Activated CD4-positive, alpha-beta T cell treated with anti-CD3 and anti-CD28 coated beads, Interleukin-2, amount 50 U/mL, for 24 hours (primary cell): Measurements from ENCODE around the gene DYSF.

ENCODE experiments used
- DNase-seq, 2 donors: peaks; one replicate each; pipeline ENCODE4 v3.0.0-alpha.2; 2020; ENCODE audit warnings: low read depth in 1 of 2, low spot score in 1 of 2

The DYSF gene

GRCh38 chr2:71611781-71612527, 158.6 kb downstream of the DYSF start:
- no peak for DNase-seq

DNA sequence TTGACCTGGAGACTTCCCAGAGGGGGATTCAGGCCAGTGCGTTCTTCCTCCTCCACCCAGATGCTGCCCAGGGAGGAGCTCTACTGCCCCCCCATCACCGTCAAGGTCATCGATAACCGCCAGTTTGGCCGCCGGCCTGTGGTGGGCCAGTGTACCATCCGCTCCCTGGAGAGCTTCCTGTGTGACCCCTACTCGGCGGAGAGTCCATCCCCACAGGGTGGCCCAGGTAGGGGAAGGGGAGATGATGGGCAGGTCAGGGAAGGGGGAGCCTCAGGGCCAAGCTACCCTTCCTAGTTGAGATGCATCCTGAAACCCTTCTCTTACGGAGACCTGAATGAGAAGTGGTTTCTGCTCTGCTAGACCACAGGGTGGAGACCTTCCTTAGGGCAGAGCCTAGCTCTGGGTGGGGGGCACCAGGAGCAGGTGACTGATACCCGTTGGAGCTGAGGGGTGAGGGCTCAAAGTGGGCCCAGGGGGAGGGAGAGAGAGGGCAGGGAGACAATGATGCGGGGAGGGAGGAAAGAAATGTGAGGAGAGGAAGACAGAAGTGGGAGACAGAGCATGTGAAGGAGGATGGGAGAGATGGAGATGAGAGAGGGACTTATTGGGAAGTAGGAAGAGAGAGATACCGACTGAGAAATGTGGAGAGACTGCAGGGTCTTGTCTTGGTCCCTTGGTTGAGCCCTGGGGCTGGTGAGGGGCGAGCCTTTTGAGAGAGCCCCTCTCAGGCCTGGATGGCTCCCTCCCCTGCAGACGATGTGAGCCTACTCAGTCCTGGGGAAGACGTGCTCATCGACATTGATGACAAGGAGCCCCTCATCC, 159.4 kb downstream of the DYSF start:
- no peak for DNase-seq

DNA sequence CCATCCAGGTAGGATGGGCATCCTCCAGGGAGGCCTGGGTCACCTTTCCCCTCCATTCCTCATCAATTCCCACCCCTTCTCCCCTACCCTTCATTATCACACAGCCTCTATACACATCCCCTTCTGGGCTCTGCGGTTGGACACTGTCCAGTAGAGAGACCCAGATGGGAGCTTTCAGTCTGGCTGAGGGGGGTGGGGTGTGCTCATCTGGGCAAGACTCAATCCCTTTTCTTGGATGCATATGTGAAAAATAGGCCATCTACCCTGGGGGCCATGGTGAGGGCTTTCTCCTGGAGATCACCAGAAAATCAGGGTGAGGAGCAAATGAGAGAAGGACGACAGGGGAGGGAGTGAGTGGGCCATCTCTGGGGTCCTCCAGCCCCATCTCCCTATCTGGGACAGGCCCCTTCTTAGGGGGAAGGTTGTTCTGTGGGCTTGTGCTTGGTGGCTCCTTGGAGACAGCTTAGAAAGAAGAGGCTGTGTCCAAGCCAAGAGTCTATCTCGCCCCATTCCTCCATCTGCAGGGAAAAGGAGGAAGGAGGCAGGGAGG, 160.1 kb downstream of the DYSF start:
- DNase-seq, result no peak

DNA sequence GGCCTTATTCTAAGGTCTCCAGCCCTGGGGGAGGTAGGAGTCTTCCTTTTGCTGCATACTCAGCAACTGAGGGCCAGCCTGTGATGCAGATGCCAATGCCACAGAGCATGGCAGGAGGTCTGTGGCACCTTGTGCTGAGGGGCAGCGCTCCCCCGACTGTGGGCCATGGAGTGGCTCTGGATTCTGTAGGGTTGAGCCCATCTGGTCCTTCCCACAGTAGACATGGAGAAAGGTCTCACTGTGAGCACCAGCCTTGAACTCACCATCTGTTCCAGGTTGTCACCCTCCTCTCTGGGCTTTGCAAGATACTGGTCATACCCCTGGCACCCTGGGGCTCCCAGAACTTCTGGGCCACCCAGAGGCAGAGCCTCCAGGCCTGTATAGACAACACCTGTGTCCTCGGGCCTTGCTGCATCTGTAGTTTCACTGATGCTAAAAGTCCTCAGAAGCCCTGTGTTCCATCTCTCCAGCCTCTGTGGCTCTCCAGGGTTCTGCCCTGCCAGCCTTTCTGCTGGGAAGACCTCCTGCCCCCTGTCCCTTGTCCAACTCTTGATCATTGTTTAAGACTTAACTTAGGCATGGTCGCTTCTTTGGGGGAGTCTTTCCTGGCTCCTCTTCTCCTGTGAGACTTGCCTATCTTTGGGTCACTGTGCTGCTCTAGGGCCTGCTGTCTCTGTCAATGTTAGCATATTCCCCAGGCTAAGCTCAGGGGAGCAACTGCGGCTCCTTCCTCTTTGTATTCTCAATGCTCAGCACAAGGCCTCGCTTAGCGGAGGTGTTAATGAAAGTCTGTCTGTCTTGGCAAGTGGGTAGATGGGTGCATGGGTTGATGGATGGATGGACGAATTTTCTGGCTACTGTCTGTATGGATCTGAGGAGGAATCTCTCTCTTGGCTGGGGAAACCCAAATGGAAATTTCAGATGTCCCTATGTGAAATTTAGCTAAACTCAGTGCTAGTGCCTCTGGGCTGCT, 160.9 kb downstream of the DYSF start:
- no peak for DNase-seq

- DNase-seq, result no peak
Observed at GRCh38 chr2:71614976-71615766, 161.8 kb downstream of the DYSF start.

GRCh38 chr2:71615767-71616730, 162.7 kb downstream of the DYSF start:
- no peak for DNase-seq

DNA sequence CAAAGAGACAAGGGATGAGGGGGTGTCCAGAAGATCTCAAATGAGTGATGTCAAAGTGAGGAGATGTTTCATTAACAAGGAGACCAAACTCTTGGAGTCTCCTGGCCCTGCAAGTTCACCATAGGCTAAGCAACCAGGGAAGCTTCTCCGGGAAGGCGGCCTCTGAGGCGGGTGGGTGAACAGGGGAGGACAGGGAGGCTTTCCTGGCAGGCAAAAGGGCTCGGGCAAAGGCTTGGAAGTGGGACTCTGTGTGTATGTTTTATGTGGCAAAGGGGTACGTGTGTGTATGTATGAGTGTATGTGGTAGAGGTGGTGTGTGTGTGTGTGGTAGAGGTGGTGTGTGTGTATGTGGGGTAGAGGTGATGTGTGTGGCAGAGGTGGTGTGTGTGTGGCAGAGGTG, 163.9 kb downstream of the DYSF start:
- DNase-seq, result no peak

DNA sequence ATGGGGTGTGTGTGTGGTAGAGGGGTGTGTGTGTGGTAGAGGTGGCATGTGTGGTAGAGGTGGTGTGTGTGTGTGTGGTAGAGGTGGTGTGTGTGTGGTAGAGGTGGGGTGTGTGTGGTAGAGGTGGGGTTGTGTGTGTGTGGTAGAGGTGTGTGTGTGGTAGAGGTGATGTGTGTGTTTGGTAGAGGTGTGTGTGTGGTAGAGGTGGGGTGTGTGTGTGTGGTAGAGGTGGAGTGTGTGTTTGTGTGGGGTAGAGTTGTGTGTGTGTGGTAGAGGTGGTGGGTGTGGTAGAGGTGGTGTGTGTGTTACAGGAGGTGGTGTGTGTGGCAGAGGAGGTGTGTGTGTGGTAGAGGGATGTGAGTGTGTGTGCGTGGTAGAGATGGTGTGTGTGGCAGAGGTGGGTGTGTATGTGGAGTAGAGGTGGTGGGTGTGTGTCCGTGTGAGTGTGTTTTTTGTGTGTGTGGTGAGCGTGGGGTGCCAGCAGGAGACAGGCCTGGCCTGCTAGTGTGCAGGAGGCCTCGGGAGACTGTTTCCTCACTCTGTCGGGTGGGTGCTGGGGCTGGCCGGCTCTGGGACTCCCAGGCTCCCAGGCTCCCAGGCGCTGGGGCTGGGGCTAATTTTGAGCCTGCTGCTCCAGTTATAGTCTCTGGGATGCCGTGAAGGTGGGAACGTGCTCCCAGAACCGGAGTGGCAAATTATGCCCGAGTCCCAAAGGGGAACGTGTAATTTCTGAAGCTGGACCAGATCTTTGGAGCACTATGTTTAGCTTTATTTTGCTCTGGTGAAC, 165.2 kb downstream of the DYSF start:
- DNase-seq, result no peak

DNA sequence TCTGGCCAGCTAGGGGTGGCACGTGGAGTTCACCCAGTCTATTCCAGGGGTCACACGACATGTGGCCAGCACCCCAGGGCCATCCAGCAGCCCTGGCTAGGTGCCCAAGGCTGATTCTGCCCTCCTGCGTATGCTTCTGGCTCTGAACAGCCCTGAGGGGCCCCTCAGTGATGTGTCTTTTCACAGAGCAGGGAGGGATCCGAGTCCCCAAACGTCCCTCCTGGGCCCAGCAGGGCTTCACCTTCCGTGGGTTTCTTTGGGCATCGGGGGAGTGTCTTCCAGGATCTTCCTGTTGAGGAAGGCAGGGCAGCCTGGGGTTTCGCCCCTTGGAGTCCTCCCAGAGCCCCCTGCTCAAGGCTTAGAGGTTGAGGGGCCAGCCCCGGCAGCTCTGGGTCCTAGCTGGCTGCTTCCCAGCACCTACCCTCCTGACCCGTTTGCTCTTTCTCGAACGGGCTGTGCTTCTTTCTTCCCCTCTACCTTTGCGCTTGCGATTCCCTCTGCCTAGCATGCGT, 165.9 kb downstream of the DYSF start:
- no peak for DNase-seq

DNA sequence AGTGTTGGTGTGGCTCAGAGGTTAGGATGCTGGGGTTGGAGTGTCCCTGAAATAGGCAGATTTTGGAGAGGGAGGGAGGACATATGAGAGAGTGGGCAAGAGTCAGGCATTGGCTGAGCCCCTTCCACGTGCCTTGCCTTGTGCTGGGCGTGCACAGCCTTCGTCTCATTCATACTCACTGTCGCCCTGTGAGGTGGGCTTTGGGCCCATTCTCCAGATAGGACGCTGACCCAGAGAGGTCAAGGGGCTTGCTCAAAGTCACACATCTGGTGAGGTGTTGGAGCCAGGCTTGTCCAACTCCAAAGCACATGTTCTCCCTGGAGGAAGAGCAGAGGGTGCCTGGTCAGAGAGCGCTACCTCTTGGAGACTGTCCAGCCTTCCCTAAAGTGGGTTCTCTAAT, 166.8 kb downstream of the DYSF start:
- no peak for DNase-seq

GRCh38 chr2:71620851-71621251, 167.5 kb downstream of the DYSF start:
- DNase-seq, result no peak

DNA sequence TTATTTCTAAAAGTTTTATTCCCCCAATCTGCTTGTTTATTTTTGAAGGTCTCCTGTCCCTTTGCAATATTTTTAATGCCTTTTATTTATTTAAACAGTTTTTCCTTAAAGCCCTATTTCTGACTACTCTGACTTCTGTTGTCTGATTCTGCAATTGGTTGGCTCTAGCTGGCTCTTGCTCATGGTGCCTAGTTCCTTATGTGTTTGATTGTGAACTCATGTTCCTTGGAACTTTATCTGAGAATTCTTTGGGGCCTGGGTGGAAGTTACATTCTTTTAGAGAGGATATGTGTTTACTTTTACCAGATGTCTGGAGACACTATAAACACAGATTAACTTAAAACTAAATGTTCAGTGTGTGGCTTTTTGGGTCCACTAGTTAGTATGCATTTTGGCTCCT, 175.9 kb downstream of the DYSF start:
- DNase-seq, result no peak

DNA sequence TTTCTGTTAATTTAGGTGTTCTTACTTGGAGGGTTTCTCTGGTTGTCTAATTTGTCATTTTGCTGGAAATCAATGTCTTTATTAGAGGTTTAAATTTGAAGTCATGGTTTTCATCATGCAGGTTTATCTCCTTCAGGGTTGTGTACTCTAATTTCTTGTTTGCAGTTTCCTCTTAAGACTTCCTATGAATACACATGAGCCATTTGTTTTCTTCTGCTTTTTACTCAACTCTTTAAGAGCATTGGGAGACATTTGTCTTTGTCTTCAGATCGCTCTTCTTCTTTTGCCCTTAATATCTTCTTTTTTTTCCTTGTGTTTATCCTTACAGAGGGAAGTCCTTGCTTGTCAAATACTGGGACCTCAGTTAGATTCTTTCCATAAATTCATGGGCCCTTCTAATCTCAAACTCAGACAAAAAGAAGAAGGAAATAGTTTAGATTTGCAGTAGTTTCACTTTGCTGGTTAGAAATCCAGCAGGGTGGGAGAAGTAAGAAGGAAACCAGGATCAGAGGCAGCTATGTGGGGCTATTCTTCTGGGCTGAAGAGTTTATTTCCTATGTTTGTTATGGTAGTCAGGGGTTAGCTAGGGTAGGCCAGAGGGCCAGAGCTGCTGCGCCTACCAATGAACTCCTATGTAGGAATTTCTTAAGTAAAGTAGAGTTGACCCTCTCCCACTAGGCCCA, 176.6 kb downstream of the DYSF start:
- no peak for DNase-seq

GRCh38 chr2:71630454-71631328, 177.3 kb downstream of the DYSF start:
- no peak for DNase-seq

GRCh38 chr2:71631411-71631931, 178.1 kb downstream of the DYSF start:
- DNase-seq, result no peak

DNA sequence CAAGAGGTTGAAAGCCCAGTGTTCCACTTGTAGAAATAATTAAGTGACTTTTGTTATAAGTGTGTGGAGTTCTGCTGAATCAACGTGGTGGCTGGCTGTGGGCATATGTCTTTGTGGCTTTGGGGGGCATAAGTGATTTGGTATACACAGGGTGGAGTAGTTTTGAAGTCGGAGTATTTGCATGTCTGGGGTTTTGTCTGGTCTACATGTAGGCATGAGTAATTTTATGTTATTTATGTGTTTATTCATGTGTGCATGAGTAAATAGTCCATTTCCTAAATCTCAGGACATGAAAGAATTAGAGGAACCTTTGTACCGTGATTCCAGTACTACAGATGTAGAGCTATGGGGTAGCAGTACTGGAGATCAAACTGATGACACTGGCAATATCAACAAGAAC, 179.7 kb downstream of the DYSF start:
- no peak for DNase-seq
